K562 (cell line): ENCODE results near the gene TPGS2. TPM values are rescaled to one million over a fixed set of nuclear protein-coding genes. Genes with fewer than 3 reads are reported as not detected.

Experiments used
- CBFA2T3 ChIP-seq: fragments of 450-650 bp; IDR thresholded peaks from 2 replicates; pipeline ENCODE4 v1.6.1; 2017
- CBX8 ChIP-seq: fragments of 200-600 bp; sonication (generic); IDR thresholded peaks from 2 replicates; pipeline ENCODE4 v1.6.1; 2012; ENCODE audit warnings: borderline replicate concordance, mixed run types, low read depth, mild to moderate bottlenecking, moderate library complexity, mixed read lengths, low read length, control low read depth, inconsistent platforms; ENCODE audit not compliant: poor library complexity, severe bottlenecking; ENCODE audit errors: extremely low read depth
- GTF2F1 ChIP-seq: IDR thresholded peaks from 2 replicates; pipeline ENCODE4 v1.6.1; 2011; ENCODE audit warnings: low read depth, low read length, improper control_type of control experiment
- SMAD3 ChIP-seq: fragments of 450-650 bp; formaldehyde crosslinking; conservative IDR thresholded peaks from 2 replicates; pipeline ENCODE4 v1.4.0; 2020; ENCODE audit warnings: mild to moderate bottlenecking
- TEAD2 ChIP-seq: fragments of 450-650 bp; IDR thresholded peaks from 2 replicates; pipeline ENCODE4 v1.6.1; 2016; ENCODE audit warnings: missing genetic modification characterization, control low read depth, missing compliant biosample characterization
- TFE3 ChIP-seq: fragments of 450-650 bp; formaldehyde crosslinking; IDR thresholded peaks from 2 replicates; pipeline ENCODE4 v1.4.0; 2020; ENCODE audit warnings: mild to moderate bottlenecking, mixed read lengths
- USF1 ChIP-seq: sonication (generic); formaldehyde crosslinking; IDR thresholded peaks from 2 replicates; pipeline ENCODE4 v1.9.0; 2022; ENCODE audit warnings: mild to moderate bottlenecking, missing genetic modification reagents
- WHSC1 ChIP-seq: IDR thresholded peaks from one replicate; pipeline ENCODE4 v1.6.1; 2012; ENCODE audit warnings: low read length, control low read depth, inconsistent platforms
- ZNF12 ChIP-seq: sonication (generic); formaldehyde crosslinking; IDR thresholded peaks from 2 replicates; pipeline ENCODE4 v1.4.0; 2020; ENCODE audit warnings: mild to moderate bottlenecking, missing genetic modification reagents
- polyA plus RNA-seq, 8 experiments: library from polyadenylated mRNA; depleted of rRNA in 4 of 8; stranded (reverse) in 5 of 8; unstranded in 3 of 8; fragments of >200 nt; fragmentation: Nextera tagmentation in 2 of 8; fragmentation: Illumina TruSeq in 1 of 8; extraction: Ambion mirVana in 2 of 8; extraction: Trizol in 1 of 8; gene quantifications; 2 replicates each; pipeline versions ENCODE4 v1.2.1 to v1.2.3, GENCODE V29; 2011 to 2014; ENCODE audit warnings: inconsistent platforms in 1 of 8, missing spikeins in 1 of 8
- total RNA-seq, 7 experiments: library from RNA; depleted of rRNA in 6 of 7; stranded (reverse); fragments of >200 nt in 6 of 7; fragmentation: Illumina TruSeq in 2 of 7; extraction: Trizol in 2 of 7; gene quantifications; 2 replicates each; pipeline versions ENCODE4 v1.2.1 to v1.2.3, GENCODE V29; 2011 to 2021; ENCODE audit warnings: low replicate concordance in 1 of 7
- TF ChIP-seq, protein P1 (sequence below), 2 experiments: fragments of 450-650 bp; IDR thresholded peaks; 2 replicates each; pipeline ENCODE4 v1.6.1; 2018; ENCODE audit warnings: mild to moderate bottlenecking in 2 of 2, low read depth in 1 of 2; ENCODE audit not compliant: partially characterized antibody in 2 of 2

The TPGS2 gene
- total and polyA plus RNA-seq, 9 of the 15 experiments (the other 6 are each of a cell fraction or from before 2014, with no cell fraction given) = 94.2 to 449 (median 134) TPM

- no peak for TF ChIP-seq USF1
- TF ChIP-seq TEAD2 = no peak
- TF ChIP-seq GTF2F1 = no peak
- TF ChIP-seq ZNF12 (CRISPR knock-in tag) = no peak
- TF ChIP-seq, protein P1, sequence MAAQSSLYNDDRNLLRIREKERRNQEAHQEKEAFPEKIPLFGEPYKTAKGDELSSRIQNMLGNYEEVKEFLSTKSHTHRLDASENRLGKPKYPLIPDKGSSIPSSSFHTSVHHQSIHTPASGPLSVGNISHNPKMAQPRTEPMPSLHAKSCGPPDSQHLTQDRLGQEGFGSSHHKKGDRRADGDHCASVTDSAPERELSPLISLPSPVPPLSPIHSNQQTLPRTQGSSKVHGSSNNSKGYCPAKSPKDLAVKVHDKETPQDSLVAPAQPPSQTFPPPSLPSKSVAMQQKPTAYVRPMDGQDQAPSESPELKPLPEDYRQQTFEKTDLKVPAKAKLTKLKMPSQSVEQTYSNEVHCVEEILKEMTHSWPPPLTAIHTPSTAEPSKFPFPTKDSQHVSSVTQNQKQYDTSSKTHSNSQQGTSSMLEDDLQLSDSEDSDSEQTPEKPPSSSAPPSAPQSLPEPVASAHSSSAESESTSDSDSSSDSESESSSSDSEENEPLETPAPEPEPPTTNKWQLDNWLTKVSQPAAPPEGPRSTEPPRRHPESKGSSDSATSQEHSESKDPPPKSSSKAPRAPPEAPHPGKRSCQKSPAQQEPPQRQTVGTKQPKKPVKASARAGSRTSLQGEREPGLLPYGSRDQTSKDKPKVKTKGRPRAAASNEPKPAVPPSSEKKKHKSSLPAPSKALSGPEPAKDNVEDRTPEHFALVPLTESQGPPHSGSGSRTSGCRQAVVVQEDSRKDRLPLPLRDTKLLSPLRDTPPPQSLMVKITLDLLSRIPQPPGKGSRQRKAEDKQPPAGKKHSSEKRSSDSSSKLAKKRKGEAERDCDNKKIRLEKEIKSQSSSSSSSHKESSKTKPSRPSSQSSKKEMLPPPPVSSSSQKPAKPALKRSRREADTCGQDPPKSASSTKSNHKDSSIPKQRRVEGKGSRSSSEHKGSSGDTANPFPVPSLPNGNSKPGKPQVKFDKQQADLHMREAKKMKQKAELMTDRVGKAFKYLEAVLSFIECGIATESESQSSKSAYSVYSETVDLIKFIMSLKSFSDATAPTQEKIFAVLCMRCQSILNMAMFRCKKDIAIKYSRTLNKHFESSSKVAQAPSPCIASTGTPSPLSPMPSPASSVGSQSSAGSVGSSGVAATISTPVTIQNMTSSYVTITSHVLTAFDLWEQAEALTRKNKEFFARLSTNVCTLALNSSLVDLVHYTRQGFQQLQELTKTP (IDR thresholded peaks at IDR 0.05; ENCODE audit: low read depth in 1 of 2, partially characterized antibody in 2 of 2) = no peak
- TF ChIP-seq TFE3 (CRISPR knock-in tag) = no peak
- no peak for TF ChIP-seq CBFA2T3
- no peak for TF ChIP-seq SMAD3 (CRISPR knock-in tag)
- no peak for TF ChIP-seq CBX8
- no peak for TF ChIP-seq WHSC1
These were observed 70.2 kb downstream of the TPGS2 start (continued) for GRCh38 chr18:36758623-36759022.
